HEK293 (cell line): ENCODE results near the gene TMEM236.

Source experiments
- CTCF ChIA-PET: fragments of 350-600 bp; formaldehyde crosslinking; extraction: SDS; loops from one replicate; lab custom pipeline; 2021; ENCODE audit warnings: antibody characterized with exemption; lab: Yijun Ruan, JAX
- POLR2A ChIA-PET: fragments of 300-600 bp; formaldehyde crosslinking; extraction: SDS; loops from one replicate; lab custom pipeline; 2020; ENCODE audit warnings: antibody characterized with exemption, inconsistent platforms; lab: Yijun Ruan, JAX
- H3K27ac ChIP-seq: fragments of 200-500 bp; sonication (Bioruptor generic); 2 replicates; pipeline ENCODE4 v1.5.1; 2014; ENCODE audit warnings: low read depth, low read length, control low read depth, inconsistent platforms; ENCODE audit errors: extremely low read depth
- H3K36me3 ChIP-seq, 2 experiments: fragments of 200-500 bp in 1 of 2; sonication (Bioruptor generic) in 1 of 2; 1 replicate in 1 of 2; 2 replicates in 1 of 2; pipeline ENCODE4 v1.5.1; 2014 to 2017; ENCODE audit warnings: inconsistent platforms in 2 of 2, low read length in 2 of 2; ENCODE audit not compliant: control insufficient read depth in 2 of 2, insufficient read depth in 1 of 2
- H3K4me1 ChIP-seq: fragments of 200-500 bp; sonication (Bioruptor generic); 2 replicates; pipeline ENCODE4 v1.5.1; 2014; ENCODE audit warnings: mild to moderate bottlenecking, low read length, inconsistent platforms; ENCODE audit not compliant: control insufficient read depth, insufficient read depth
- H3K4me3 ChIP-seq: 2 replicates; pipeline ENCODE4 v1.5.1; 2011; ENCODE audit warnings: low read depth, mild to moderate bottlenecking, control low read depth, low read length, moderate library complexity
- H3K9me3 ChIP-seq: fragments of 200-500 bp; sonication (Bioruptor generic); 2 replicates; pipeline ENCODE4 v1.5.1; 2014; ENCODE audit warnings: low read depth, low read length, inconsistent platforms; ENCODE audit not compliant: control insufficient read depth, insufficient read depth
- KLF16 ChIP-seq: fragments of 450-650 bp; formaldehyde crosslinking; IDR thresholded peaks from 2 replicates; pipeline ENCODE4 v1.5.1; 2017; ENCODE audit warnings: missing biosample characterization, missing genetic modification characterization
- KLF9 ChIP-seq: fragments of 450-650 bp; formaldehyde crosslinking; IDR thresholded peaks from 2 replicates; pipeline ENCODE4 v1.5.1; 2016; ENCODE audit warnings: missing biosample characterization, missing genetic modification characterization, low read depth
- RBAK ChIP-seq: fragments of 450-650 bp; formaldehyde crosslinking; IDR thresholded peaks from 2 replicates; pipeline ENCODE4 v1.5.1; 2016; ENCODE audit warnings: missing biosample characterization, missing genetic modification characterization
- SP3 ChIP-seq: fragments of 450-650 bp; formaldehyde crosslinking; IDR thresholded peaks from 2 replicates; pipeline ENCODE4 v1.5.1; 2016; ENCODE audit warnings: missing biosample characterization, missing genetic modification characterization
- ZBTB20 ChIP-seq: fragments of 450-650 bp; formaldehyde crosslinking; IDR thresholded peaks from 2 replicates; pipeline ENCODE4 v1.5.1; 2016; ENCODE audit warnings: missing biosample characterization, missing genetic modification characterization
- ZBTB7A ChIP-seq: fragments of 450-650 bp; formaldehyde crosslinking; IDR thresholded peaks from 2 replicates; pipeline ENCODE4 v1.5.1; 2016; ENCODE audit warnings: low read depth, missing biosample characterization, missing genetic modification characterization
- ZBTB8A ChIP-seq: fragments of 450-650 bp; formaldehyde crosslinking; IDR thresholded peaks from 2 replicates; pipeline ENCODE4 v1.5.1; 2016; ENCODE audit warnings: missing biosample characterization, missing genetic modification characterization
- ZEB2 ChIP-seq: fragments of 450-650 bp; formaldehyde crosslinking; IDR thresholded peaks from 2 replicates; pipeline ENCODE4 v1.5.1; 2016; ENCODE audit warnings: missing biosample characterization, missing genetic modification characterization
- ZIC2 ChIP-seq: fragments of 450-650 bp; formaldehyde crosslinking; IDR thresholded peaks from 2 replicates; pipeline ENCODE4 v1.5.1; 2016; ENCODE audit warnings: missing biosample characterization, missing genetic modification characterization
- ZNF146 ChIP-seq: fragments of 450-650 bp; formaldehyde crosslinking; IDR thresholded peaks from 2 replicates; pipeline ENCODE4 v1.5.1; 2016; ENCODE audit warnings: missing biosample characterization, missing genetic modification characterization
- ZNF2 ChIP-seq: fragments of 450-650 bp; formaldehyde crosslinking; IDR thresholded peaks from 2 replicates; pipeline ENCODE4 v1.5.1; 2016; ENCODE audit warnings: missing biosample characterization, missing genetic modification characterization
- ZNF274 ChIP-seq, 2 experiments: fragments of 200-500 bp in 1 of 2; fragments of 450-650 bp in 1 of 2; sonication (Bioruptor generic) in 1 of 2; formaldehyde crosslinking in 1 of 2; IDR thresholded peaks; 2 replicates each; pipeline versions ENCODE4 v1.5.1 to v1.6.1; 2014 to 2016; ENCODE audit warnings: borderline replicate concordance in 1 of 2, inconsistent platforms in 1 of 2, low read length in 1 of 2, missing biosample characterization in 1 of 2, missing genetic modification characterization in 1 of 2
- ZNF311 ChIP-seq: fragments of 450-650 bp; formaldehyde crosslinking; IDR thresholded peaks from 2 replicates; pipeline ENCODE4 v1.5.1; 2017; ENCODE audit warnings: missing biosample characterization, missing genetic modification characterization, borderline replicate concordance
- ZNF354C ChIP-seq: fragments of 450-650 bp; formaldehyde crosslinking; IDR thresholded peaks from 2 replicates; pipeline ENCODE4 v1.5.1; 2016; ENCODE audit warnings: missing biosample characterization, missing genetic modification characterization, low read depth, borderline replicate concordance
- ZNF394 ChIP-seq: fragments of 450-650 bp; formaldehyde crosslinking; IDR thresholded peaks from 2 replicates; pipeline ENCODE4 v1.5.1; 2016; ENCODE audit warnings: missing biosample characterization, missing genetic modification characterization, mild to moderate bottlenecking, moderate library complexity, borderline replicate concordance
- ZNF521 ChIP-seq: fragments of 450-650 bp; formaldehyde crosslinking; IDR thresholded peaks from 2 replicates; pipeline ENCODE4 v1.5.1; 2017; ENCODE audit warnings: missing biosample characterization, mild to moderate bottlenecking, missing genetic modification characterization
- ZNF529 ChIP-seq: fragments of 450-650 bp; formaldehyde crosslinking; IDR thresholded peaks from 2 replicates; pipeline ENCODE4 v1.5.1; 2017; ENCODE audit warnings: missing genetic modification characterization, missing biosample characterization; ENCODE audit not compliant: insufficient replicate concordance
- ZNF558 ChIP-seq: fragments of 450-650 bp; formaldehyde crosslinking; IDR thresholded peaks from 2 replicates; pipeline ENCODE4 v1.5.1; 2016; ENCODE audit warnings: missing biosample characterization, missing genetic modification characterization
- ZNF560 ChIP-seq: fragments of 450-650 bp; formaldehyde crosslinking; IDR thresholded peaks from 2 replicates; pipeline ENCODE4 v1.5.1; 2017; ENCODE audit warnings: missing biosample characterization, missing genetic modification characterization, borderline replicate concordance
- ZNF585B ChIP-seq: fragments of 450-650 bp; formaldehyde crosslinking; IDR thresholded peaks from 2 replicates; pipeline ENCODE4 v1.5.1; 2016; ENCODE audit warnings: missing biosample characterization, missing genetic modification characterization
- ZNF629 ChIP-seq: fragments of 450-650 bp; formaldehyde crosslinking; IDR thresholded peaks from 2 replicates; pipeline ENCODE4 v1.5.1; 2017; ENCODE audit warnings: missing biosample characterization, missing genetic modification characterization
- ZNF776 ChIP-seq: fragments of 450-650 bp; formaldehyde crosslinking; IDR thresholded peaks from 2 replicates; pipeline ENCODE4 v1.5.0; 2017; ENCODE audit warnings: missing biosample characterization, missing genetic modification characterization, borderline replicate concordance
- ZNF791 ChIP-seq: fragments of 450-650 bp; formaldehyde crosslinking; IDR thresholded peaks from 2 replicates; pipeline ENCODE4 v1.5.1; 2016; ENCODE audit warnings: missing biosample characterization, missing genetic modification characterization
- ZNF792 ChIP-seq: fragments of 450-650 bp; formaldehyde crosslinking; IDR thresholded peaks from 2 replicates; pipeline ENCODE4 v1.5.1; 2016; ENCODE audit warnings: missing biosample characterization, missing genetic modification characterization
- TF ChIP-seq, protein P1 (sequence below): fragments of 450-650 bp; formaldehyde crosslinking; IDR thresholded peaks from 2 replicates; pipeline ENCODE4 v1.5.1; 2016; ENCODE audit warnings: missing biosample characterization, missing genetic modification characterization
- TF ChIP-seq, protein P2 (sequence below): fragments of 450-650 bp; formaldehyde crosslinking; conservative IDR thresholded peaks from 2 replicates; pipeline ENCODE4 v1.5.1; 2016; ENCODE audit warnings: low read depth, missing biosample characterization, missing genetic modification characterization
- TF ChIP-seq, protein P3 (sequence below): fragments of 450-650 bp; formaldehyde crosslinking; IDR thresholded peaks from 2 replicates; pipeline ENCODE4 v1.5.1; 2017; ENCODE audit warnings: missing biosample characterization, missing genetic modification characterization

Gene TMEM236

DNA sequence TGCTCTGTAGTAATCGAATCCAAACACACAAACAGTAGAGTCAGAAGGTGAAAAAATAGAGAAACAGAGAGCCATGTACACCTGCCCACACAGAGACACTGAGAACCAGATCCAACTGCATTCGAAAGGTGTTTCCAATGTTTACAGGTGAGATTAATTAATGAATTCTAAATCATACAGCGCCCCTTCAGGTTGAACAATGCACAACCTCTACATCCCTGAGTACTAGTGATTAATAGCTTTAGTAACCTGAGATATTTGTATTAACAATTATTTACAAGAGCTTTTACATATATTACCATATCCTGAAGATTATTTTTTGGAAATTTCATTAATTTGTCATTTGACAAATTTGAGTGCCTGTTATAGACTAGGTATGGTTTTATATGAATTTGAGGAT is 49.5 kb downstream of the TMEM236 start:
- ChIA-PET CTCF (interaction anchor here (0.7 to 1.3 kb wide), 3 partner anchors 10 to 44 kb away, joined by 3 to 4 read pairs (median 3); no protein-coding TSS in a partner anchor), POLR2A (no interaction called here)
- H3K36me3 ChIP-seq, result no peaks in the 10 kb centered on the region
- no peaks in the 10 kb centered on the region for H3K4me1 ChIP-seq
- no peak for TF ChIP-seq ZNF146
- TF ChIP-seq ZNF521 (tag by site-specific recombination), result no peak
- TF ChIP-seq SP3 (tag by site-specific recombination), result no peak
- no peak for TF ChIP-seq ZNF792 (tag by site-specific recombination)
- TF ChIP-seq ZNF791, result no peak
- no peak for TF ChIP-seq KLF9 (tag by site-specific recombination)
- TF ChIP-seq ZNF354C (tag by site-specific recombination), result no peak
- no peak for TF ChIP-seq ZNF560
- TF ChIP-seq ZEB2 (tag by site-specific recombination), result no peak
- TF ChIP-seq ZNF558 (tag by site-specific recombination), result no peak
- TF ChIP-seq, protein P1, sequence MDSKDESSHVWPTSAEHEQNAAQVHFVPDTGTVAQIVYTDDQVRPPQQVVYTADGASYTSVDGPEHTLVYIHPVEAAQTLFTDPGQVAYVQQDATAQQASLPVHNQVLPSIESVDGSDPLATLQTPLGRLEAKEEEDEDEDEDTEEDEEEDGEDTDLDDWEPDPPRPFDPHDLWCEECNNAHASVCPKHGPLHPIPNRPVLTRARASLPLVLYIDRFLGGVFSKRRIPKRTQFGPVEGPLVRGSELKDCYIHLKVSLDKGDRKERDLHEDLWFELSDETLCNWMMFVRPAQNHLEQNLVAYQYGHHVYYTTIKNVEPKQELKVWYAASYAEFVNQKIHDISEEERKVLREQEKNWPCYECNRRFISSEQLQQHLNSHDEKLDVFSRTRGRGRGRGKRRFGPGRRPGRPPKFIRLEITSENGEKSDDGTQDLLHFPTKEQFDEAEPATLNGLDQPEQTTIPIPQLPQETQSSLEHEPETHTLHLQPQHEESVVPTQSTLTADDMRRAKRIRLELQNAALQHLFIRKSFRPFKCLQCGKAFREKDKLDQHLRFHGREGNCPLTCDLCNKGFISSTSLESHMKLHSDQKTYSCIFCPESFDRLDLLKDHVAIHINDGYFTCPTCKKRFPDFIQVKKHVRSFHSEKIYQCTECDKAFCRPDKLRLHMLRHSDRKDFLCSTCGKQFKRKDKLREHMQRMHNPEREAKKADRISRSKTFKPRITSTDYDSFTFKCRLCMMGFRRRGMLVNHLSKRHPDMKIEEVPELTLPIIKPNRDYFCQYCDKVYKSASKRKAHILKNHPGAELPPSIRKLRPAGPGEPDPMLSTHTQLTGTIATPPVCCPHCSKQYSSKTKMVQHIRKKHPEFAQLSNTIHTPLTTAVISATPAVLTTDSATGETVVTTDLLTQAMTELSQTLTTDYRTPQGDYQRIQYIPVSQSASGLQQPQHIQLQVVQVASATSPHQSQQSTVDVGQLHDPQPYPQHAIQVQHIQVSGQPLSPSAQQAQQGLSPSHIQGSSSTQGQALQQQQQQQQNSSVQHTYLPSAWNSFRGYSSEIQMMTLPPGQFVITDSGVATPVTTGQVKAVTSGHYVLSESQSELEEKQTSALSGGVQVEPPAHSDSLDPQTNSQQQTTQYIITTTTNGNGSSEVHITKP (tag by site-specific recombination), result no peak
- TF ChIP-seq KLF16 (tag by site-specific recombination), result no peak
- TF ChIP-seq RBAK (tag by site-specific recombination), result no peak
- no peak for TF ChIP-seq ZBTB7A (tag by site-specific recombination)
- TF ChIP-seq, protein P2, sequence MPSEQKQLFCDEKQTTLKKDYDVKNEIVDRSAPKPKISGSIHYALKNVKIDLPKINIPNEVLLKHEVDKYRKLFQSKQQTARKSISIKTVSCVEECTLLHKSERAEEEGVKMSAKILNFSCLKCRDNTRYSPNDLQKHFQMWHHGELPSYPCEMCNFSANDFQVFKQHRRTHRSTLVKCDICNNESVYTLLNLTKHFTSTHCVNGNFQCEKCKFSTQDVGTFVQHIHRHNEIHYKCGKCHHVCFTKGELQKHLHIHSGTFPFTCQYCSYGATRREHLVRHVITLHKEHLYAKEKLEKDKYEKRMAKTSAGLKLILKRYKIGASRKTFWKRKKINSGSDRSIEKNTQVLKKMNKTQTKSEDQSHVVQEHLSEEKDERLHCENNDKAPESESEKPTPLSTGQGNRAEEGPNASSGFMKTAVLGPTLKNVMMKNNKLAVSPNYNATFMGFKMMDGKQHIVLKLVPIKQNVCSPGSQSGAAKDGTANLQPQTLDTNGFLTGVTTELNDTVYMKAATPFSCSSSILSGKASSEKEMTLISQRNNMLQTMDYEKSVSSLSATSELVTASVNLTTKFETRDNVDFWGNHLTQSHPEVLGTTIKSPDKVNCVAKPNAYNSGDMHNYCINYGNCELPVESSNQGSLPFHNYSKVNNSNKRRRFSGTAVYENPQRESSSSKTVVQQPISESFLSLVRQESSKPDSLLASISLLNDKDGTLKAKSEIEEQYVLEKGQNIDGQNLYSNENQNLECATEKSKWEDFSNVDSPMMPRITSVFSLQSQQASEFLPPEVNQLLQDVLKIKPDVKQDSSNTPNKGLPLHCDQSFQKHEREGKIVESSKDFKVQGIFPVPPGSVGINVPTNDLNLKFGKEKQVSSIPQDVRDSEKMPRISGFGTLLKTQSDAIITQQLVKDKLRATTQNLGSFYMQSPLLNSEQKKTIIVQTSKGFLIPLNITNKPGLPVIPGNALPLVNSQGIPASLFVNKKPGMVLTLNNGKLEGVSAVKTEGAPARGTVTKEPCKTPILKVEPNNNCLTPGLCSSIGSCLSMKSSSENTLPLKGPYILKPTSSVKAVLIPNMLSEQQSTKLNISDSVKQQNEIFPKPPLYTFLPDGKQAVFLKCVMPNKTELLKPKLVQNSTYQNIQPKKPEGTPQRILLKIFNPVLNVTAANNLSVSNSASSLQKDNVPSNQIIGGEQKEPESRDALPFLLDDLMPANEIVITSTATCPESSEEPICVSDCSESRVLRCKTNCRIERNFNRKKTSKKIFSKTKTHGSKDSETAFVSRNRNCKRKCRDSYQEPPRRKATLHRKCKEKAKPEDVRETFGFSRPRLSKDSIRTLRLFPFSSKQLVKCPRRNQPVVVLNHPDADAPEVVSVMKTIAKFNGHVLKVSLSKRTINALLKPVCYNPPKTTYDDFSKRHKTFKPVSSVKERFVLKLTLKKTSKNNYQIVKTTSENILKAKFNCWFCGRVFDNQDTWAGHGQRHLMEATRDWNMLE (tag by site-specific recombination), result no peak
- no peak overlapping the region for H3K27ac ChIP-seq
- no peaks in the 10 kb centered on the region for H3K9me3 ChIP-seq
- H3K4me3 ChIP-seq, result no peak overlapping the region

DNA sequence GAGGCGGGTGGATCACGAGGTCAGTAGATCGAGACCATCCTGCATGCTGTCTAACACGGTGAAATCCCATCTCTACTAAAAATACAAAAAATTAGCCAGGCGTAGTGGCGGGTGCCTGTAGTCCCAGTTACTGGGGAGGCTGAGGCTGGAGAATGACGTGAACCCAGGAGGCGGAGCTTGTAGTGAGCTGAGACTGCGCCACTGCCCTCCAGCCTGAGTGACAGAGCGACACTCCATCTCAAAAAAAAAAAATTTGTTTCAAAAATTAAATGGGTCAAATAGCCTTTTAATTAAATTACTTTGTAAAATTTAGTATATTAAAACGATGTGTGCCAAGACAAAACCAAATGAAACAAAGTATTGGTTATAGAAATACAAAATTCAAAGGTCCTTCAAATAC is 50.3 kb downstream of the TMEM236 start:
- TF ChIP-seq ZNF629 (tag by site-specific recombination) (no peak), ZNF311 (no peak), ZBTB8A (no peak), ZNF274 (IDR thresholded peaks at IDR 0.05; ENCODE audit: low read length) (no peak), ZNF274 (tag by site-specific recombination; IDR thresholded peaks at IDR 0.05; ENCODE audit: borderline replicate concordance) (no peak), ZBTB20 (tag by site-specific recombination) (no peak), ZNF394 (tag by site-specific recombination) (no peak), ZNF2 (tag by site-specific recombination) (no peak), ZIC2 (tag by site-specific recombination) (no peak), ZNF585B (tag by site-specific recombination) (no peak), ZNF529 (tag by site-specific recombination) (no peak), ZNF776 (tag by site-specific recombination) (no peak)
- TF ChIP-seq, protein P3, sequence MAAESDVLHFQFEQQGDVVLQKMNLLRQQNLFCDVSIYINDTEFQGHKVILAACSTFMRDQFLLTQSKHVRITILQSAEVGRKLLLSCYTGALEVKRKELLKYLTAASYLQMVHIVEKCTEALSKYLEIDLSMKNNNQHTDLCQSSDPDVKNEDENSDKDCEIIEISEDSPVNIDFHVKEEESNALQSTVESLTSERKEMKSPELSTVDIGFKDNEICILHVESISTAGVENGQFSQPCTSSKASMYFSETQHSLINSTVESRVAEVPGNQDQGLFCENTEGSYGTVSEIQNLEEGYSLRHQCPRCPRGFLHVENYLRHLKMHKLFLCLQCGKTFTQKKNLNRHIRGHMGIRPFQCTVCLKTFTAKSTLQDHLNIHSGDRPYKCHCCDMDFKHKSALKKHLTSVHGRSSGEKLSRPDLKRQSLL, result no peak
- ChIA-PET POLR2A (no interaction called here), CTCF (interaction anchor here (0.5 kb wide), 1 partner anchor 48 kb away, joined by 3 read pairs; no protein-coding TSS in a partner anchor)
- no peaks in the 10 kb centered on the region for H3K36me3 ChIP-seq
- H3K4me3 ChIP-seq, result no peak overlapping the region
- no peaks in the 10 kb centered on the region for H3K9me3 ChIP-seq
- no peaks in the 10 kb centered on the region for H3K4me1 ChIP-seq
- no peak overlapping the region for H3K27ac ChIP-seq
